T-helper 1 cell treated with Interleukin-12 subunit alpha and Interleukin-12 subunit beta and Interleukin-4 antibody, amounts not matched to agents 30 ng/mL and 1 ng/mL, for 36 hours (primary cell): ENCODE measurements around the gene TIMM22. TPM values are rescaled to one million over a fixed set of nuclear protein-coding genes. Genes with fewer than 3 reads are reported as not detected.
"Not testable (repeated sequence)": the region's sequence is repeated elsewhere in the genome, so short reads cannot be mapped to it uniquely, and the experiment has no call there.

Experiments
- intact Hi-C: fragments of 100-400 bp; cut with micrococcal nuclease; formaldehyde crosslinking; loops from one replicate; pipeline ENCODE4 v1.15.1; 2024
- total RNA-seq: library from RNA; stranded (reverse); gene quantifications from 2 replicates; pipeline ENCODE4 v1.2.3, GENCODE V29; 2022

TIMM22 gene
- total RNA-seq, 1 donor from 2014 or later = 11.5 TPM

GRCh38 chr17:971861-972260 is 25.1 kb upstream of the TIMM22 start:
- intact Hi-C loops = not testable (repeated sequence)

- intact Hi-C loops = no loop called here
Measured at GRCh38 chr17:973053-973452, 23.9 kb upstream of the TIMM22 start.

- intact Hi-C loops = loop anchor here (2.0 kb wide), 1 partner anchor 102 kb away; no protein-coding TSS in a partner anchor
Measured at GRCh38 chr17:974778-975177, 22.2 kb upstream of the TIMM22 start.

- intact Hi-C loops = loop anchor here (2.0 kb wide), 1 partner anchor 103 kb away; no protein-coding TSS in a partner anchor
Measured at GRCh38 chr17:975371-975915, 21.5 kb upstream of the TIMM22 start.

GRCh38 chr17:976312-976711 is 20.6 kb upstream of the TIMM22 start:
- intact Hi-C loops = no loop called here

GRCh38 chr17:977166-977565 is 19.8 kb upstream of the TIMM22 start:
- intact Hi-C loops = no loop called here

- intact Hi-C loops = no loop called here
Measured at GRCh38 chr17:978103-979093, 18.5 kb upstream of the TIMM22 start.

GRCh38 chr17:979212-979538 is 17.8 kb upstream of the TIMM22 start:
- intact Hi-C loops = no loop called here

GRCh38 chr17:979539-980405 is 17.2 kb upstream of the TIMM22 start, which contains the start of gene NXN:
Gene NXN, minus strand, starts transcription at chr17:979776.
- intact Hi-C loops = loop anchor here (2.0 kb wide), 1 partner anchor 835 kb away; no protein-coding TSS in a partner anchor

GRCh38 chr17:980406-981291 is 16.3 kb upstream of the TIMM22 start:
- intact Hi-C loops = loop anchor here (1.0 to 2.0 kb wide), 9 partner anchors 16 to 836 kb away; partner anchors contain the start of genes GEMIN4, GLOD4, MRM3 and VPS53

GRCh38 chr17:981292-981658 is 15.7 kb upstream of the TIMM22 start:
- intact Hi-C loops = loop anchor here (1.0 to 2.0 kb wide), 9 partner anchors 15 to 836 kb away; partner anchors contain the start of genes GEMIN4, GLOD4, MRM3 and VPS53

GRCh38 chr17:983921-984320 is 13.0 kb upstream of the TIMM22 start:
- intact Hi-C loops = no loop called here

- intact Hi-C loops = no loop called here
Measured at GRCh38 chr17:986322-986929, 10.5 kb upstream of the TIMM22 start.

GRCh38 chr17:987931-988330 is 9.0 kb upstream of the TIMM22 start:
- intact Hi-C loops = no loop called here

GRCh38 chr17:988561-988960 is 8.4 kb upstream of the TIMM22 start:
- intact Hi-C loops = no loop called here

- intact Hi-C loops = no loop called here
Measured at GRCh38 chr17:992933-993332, 4.0 kb upstream of the TIMM22 start.

- intact Hi-C loops = loop anchor here (5.0 kb wide), 1 partner anchor 263 kb away; the partner anchor contains the start of gene TLCD3A
Measured at GRCh38 chr17:995324-995723, 1.6 kb upstream of the TIMM22 start.

- intact Hi-C loops = loop anchor here (2.0 to 5.0 kb wide), 2 partner anchors 266 to 855 kb away; partner anchors contain the start of gene TLCD3A
Measured at GRCh38 chr17:998111-998510, 1.2 kb downstream of the TIMM22 start.

- intact Hi-C loops = no loop called here
Measured at GRCh38 chr17:1000597-1001461, 3.9 kb downstream of the TIMM22 start.
